Fibroblast of mammary gland (primary cell): ENCODE data around the gene CNIH2.
A peak's percentile ranks its signal among the peaks of the same experiment; 100 is the strongest.
"Not testable (repeated sequence)": the region's sequence is repeated elsewhere in the genome, so short reads cannot be mapped to it uniquely, and the experiment has no call there.

Experiments used
- DNase-seq: peaks from one replicate; pipeline ENCODE4 v3.0.0-alpha.2; 2010; ENCODE audit warnings: low read depth
- H3K4me3 ChIP-seq: 2 replicates; pipeline ENCODE4 v1.5.1; 2011; ENCODE audit warnings: low read depth, mild to moderate bottlenecking, low read length, moderate library complexity; ENCODE audit not compliant: control insufficient read depth
- TF ChIP-seq, protein P1 (sequence below): conservative IDR thresholded peaks from 2 replicates; pipeline ENCODE4 v1.5.1; 2011; ENCODE audit warnings: low read depth, low read length, inconsistent platforms; ENCODE audit not compliant: control insufficient read depth, insufficient read depth

CNIH2 gene

GRCh38 chr11:66251809-66252208 is 26.2 kb upstream of the CNIH2 start:
- DNase-seq, result no peak
- no peak overlapping the region for H3K4me3 ChIP-seq
- TF ChIP-seq, protein P1, sequence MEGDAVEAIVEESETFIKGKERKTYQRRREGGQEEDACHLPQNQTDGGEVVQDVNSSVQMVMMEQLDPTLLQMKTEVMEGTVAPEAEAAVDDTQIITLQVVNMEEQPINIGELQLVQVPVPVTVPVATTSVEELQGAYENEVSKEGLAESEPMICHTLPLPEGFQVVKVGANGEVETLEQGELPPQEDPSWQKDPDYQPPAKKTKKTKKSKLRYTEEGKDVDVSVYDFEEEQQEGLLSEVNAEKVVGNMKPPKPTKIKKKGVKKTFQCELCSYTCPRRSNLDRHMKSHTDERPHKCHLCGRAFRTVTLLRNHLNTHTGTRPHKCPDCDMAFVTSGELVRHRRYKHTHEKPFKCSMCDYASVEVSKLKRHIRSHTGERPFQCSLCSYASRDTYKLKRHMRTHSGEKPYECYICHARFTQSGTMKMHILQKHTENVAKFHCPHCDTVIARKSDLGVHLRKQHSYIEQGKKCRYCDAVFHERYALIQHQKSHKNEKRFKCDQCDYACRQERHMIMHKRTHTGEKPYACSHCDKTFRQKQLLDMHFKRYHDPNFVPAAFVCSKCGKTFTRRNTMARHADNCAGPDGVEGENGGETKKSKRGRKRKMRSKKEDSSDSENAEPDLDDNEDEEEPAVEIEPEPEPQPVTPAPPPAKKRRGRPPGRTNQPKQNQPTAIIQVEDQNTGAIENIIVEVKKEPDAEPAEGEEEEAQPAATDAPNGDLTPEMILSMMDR, result no peak

DNA sequence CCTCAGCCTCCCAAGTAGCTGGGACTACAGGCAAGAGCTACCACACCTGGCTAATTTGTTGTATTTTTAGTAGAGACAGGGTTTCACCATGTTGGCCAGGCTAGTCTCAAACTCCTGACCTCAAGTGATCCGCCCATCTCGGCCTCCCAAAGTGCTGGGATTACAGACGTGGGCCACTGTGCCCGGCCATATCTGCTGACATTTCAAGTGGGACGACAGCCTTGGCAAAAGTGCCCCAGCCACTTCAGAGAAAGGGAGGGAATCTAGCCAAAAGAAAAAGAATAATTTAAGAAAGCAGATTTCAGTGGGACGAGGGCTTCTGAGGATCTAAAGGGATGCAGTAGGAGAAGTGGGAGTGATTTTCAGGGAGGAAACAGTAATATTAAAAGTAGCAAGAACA is 24.9 kb upstream of the CNIH2 start:
- H3K4me3 ChIP-seq, DNase-seq: not testable (repeated sequence)

- DNase-seq, result no peak
- peak overlapping the region; percentile 84 for H3K4me3 ChIP-seq
- TF ChIP-seq, protein P1, result no peak
Measured at GRCh38 chr11:66258473-66258893, 19.5 kb upstream of the CNIH2 start.

GRCh38 chr11:66259225-66259624 is 18.8 kb upstream of the CNIH2 start:
- no peak overlapping the region for H3K4me3 ChIP-seq
- no peak for DNase-seq
- TF ChIP-seq, protein P1, result no peak

DNA sequence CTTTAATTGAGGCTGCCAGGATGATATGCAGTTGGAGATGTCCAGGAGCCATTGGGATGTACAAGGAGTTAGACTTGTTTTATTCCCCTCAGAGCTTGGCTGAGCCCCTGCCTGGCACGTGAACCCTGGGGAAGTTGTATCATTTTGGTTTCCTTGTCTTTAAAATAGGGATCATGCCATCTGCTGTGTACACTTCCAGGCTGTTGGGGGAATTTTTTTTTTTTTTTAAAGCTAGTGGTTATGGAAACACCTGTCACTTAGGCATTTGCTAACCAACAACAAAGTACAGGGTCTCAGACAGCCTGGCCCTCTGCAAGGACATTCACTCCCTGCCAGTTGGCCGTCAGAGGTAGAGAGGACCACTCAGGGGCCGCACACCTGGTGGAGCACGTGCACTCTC is 18.0 kb upstream of the CNIH2 start:
- TF ChIP-seq, protein P1, result no peak
- no peak overlapping the region for H3K4me3 ChIP-seq
- no peak for DNase-seq

GRCh38 chr11:66261578-66261977 is 16.4 kb upstream of the CNIH2 start:
- DNase-seq, result no peak
- TF ChIP-seq, protein P1, result no peak
- H3K4me3 ChIP-seq, result no peak overlapping the region

DNA sequence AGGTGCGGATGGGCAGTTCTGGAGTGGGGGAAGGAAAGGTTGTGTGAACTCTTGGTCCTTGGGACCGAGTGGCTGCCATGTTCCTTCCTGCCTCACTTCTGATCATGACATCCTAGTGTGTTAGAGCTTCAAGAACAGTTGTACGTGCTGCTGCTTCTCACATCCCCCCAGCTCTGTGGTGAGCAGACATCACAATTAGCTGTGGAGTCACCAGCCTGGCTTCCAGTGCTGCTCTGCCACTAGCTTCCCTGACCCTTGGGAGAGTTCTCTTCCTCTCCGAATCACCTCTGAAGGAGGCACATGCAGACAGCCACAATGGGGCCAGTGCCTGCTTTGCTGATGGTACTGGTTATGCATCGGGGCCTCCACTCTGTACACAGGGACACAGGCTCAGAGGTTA is 15.8 kb upstream of the CNIH2 start:
- TF ChIP-seq, protein P1, result no peak
- H3K4me3 ChIP-seq, result no peak overlapping the region
- no peak for DNase-seq
